Spleen (tissue), 7 donors: ENCODE results near the gene ARMS2.

Experiments
- POLR2A ChIP-seq, 3 donors: fragments of 450-650 bp; IDR thresholded peaks; one replicate each; pipeline ENCODE4 v1.5.1; 2017; ENCODE audit warnings: antibody characterized with exemption in 3 of 3, mild to moderate bottlenecking in 1 of 3
- POLR2AphosphoS5 ChIP-seq, 3 donors: sonication (generic); formaldehyde crosslinking; IDR thresholded peaks; one replicate each; pipeline ENCODE4 v1.5.1; 2017; ENCODE audit warnings: antibody characterized with exemption in 3 of 3
- TF ChIP-seq, protein P1 (sequence below), 11 experiments: fragments of 200-600 bp in 7 of 11; fragments of 450-650 bp in 4 of 11; sonication (generic) in 4 of 11; IDR thresholded peaks in 8 of 11; conservative IDR thresholded peaks in 3 of 11; 1 replicate in 7 of 11; 2 replicates in 4 of 11; pipeline versions ENCODE4 v1.4.0 to v1.8.0; 2016 to 2021; ENCODE audit warnings: antibody characterized with exemption in 11 of 11, inconsistent platforms in 4 of 11, mild to moderate bottlenecking in 1 of 11
- donor health status: DM: no; HTN: no; CAD: no; lungs with moderate emphysema.
- donor health status: DM: no; HTN: no; CAD: no.
- donor health status: DM: no; HTN: no; CAD: no.

DNA sequence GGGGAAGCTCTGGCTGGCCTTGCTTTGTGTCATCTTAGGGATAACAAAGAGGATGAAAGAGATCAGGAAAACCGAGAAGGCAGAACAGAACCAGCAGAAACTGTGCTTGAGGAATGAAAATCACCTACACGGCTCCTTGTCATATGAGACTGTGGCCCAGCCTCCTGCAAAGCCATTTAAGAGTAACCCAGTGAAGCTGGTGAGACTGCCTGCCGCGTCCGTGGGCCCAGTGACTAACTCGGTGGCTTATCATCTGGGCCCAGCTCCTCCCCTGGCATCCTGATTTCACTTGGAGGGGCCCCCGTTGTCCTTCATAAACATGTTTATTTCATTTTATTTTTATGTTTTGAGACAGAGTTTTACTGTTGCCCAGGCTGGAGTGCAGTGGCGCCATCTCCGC, 37.6 kb downstream of the ARMS2 start:
- TF ChIP-seq POLR2A (IDR thresholded peaks at IDR 0.05) (no peak), POLR2AphosphoS5 (IDR thresholded peaks at IDR 0.05) (no peak)
- TF ChIP-seq, protein P1, sequence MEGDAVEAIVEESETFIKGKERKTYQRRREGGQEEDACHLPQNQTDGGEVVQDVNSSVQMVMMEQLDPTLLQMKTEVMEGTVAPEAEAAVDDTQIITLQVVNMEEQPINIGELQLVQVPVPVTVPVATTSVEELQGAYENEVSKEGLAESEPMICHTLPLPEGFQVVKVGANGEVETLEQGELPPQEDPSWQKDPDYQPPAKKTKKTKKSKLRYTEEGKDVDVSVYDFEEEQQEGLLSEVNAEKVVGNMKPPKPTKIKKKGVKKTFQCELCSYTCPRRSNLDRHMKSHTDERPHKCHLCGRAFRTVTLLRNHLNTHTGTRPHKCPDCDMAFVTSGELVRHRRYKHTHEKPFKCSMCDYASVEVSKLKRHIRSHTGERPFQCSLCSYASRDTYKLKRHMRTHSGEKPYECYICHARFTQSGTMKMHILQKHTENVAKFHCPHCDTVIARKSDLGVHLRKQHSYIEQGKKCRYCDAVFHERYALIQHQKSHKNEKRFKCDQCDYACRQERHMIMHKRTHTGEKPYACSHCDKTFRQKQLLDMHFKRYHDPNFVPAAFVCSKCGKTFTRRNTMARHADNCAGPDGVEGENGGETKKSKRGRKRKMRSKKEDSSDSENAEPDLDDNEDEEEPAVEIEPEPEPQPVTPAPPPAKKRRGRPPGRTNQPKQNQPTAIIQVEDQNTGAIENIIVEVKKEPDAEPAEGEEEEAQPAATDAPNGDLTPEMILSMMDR (IDR thresholded peaks at IDR 0.05 in 8 of 11, conservative IDR thresholded peaks at IDR 0.05 in 3 of 11) = no peak
